ENCODE measurements around the gene ABLIM3.

GRCh38 chr5:149133795-149134777 lies 7.2 kb upstream of the ABLIM3 start:
- TF ChIP-seq CTCF (IDR thresholded peaks at IDR 0.05; ENCODE audit: poor library complexity) (no peak), EZH2 (IDR thresholded peaks at IDR 0.05; ENCODE audit: borderline replicate concordance) (no peak), EZH2phosphoT487 (IDR thresholded peaks at IDR 0.05; ENCODE audit: low read depth, severe bottlenecking, unreplicated experiment) (no peak)

Measured in hepatocyte (in vitro differentiated cells).